ENCODE data around the gene KCNH4. TPM values are rescaled to one million over a fixed set of nuclear protein-coding genes. Genes with fewer than 3 reads are reported as not detected.

Gene KCNH4
- total RNA-seq, 1 donor from 2014 or later = not detected

DNA sequence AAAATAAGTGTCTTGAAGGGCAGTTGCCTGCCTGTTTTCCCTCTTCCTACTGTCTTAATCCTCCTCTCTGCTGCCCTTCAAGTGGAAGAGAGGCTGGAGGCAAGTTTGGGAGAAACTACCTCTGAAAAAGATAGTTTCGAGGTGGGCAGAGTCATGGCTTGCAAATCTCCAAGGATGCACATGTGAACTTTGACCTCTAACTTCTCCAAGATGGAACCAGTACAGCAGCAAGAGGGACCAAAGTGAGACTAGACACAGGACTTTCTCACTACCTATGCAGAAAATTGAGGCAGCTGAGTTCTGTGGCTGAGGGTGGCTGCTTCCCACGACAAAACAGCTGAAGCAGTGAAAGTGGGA lies 887 bp upstream of the KCNH4 start:
- H3K4me3 ChIP-seq (ENCODE audit: low read depth, low read length) = no peak overlapping the region
- no peak for DNase-seq (ENCODE audit: low read depth)
- TF ChIP-seq, protein P1, sequence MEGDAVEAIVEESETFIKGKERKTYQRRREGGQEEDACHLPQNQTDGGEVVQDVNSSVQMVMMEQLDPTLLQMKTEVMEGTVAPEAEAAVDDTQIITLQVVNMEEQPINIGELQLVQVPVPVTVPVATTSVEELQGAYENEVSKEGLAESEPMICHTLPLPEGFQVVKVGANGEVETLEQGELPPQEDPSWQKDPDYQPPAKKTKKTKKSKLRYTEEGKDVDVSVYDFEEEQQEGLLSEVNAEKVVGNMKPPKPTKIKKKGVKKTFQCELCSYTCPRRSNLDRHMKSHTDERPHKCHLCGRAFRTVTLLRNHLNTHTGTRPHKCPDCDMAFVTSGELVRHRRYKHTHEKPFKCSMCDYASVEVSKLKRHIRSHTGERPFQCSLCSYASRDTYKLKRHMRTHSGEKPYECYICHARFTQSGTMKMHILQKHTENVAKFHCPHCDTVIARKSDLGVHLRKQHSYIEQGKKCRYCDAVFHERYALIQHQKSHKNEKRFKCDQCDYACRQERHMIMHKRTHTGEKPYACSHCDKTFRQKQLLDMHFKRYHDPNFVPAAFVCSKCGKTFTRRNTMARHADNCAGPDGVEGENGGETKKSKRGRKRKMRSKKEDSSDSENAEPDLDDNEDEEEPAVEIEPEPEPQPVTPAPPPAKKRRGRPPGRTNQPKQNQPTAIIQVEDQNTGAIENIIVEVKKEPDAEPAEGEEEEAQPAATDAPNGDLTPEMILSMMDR (conservative IDR thresholded peaks at IDR 0.05; ENCODE audit: low read depth, low read length) = no peak

DNA sequence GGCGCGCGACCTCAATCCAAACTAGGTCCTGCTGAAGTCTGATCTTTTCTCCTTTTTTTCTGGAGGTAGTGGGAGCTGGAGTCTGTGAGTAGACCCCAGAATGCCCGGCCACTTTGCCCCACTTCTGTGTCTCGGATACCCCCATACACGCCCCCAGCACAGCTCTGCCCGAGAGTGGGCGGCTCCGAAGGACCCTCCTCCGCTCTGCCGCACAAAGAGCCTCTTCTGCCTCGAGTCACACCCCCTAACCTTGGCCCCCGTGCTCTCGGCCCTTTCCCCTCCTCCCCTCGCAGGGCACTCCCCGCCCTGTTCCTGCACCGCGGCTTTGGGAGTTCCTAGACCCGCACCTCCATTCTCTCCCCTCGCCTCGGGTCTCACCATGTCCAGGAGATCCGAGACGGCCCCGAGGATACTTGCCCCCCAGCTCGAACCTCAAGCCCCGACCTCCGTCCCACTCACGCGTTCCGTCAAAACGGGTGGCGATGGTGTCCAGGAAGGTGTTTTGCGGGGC lies 476 bp downstream of the KCNH4 start:
- no peak for DNase-seq (ENCODE audit: low read depth)
- TF ChIP-seq, protein P1 (conservative IDR thresholded peaks at IDR 0.05; ENCODE audit: low read depth, low read length) = no peak
- H3K4me3 ChIP-seq (ENCODE audit: low read depth, low read length) = peak overlapping the region; percentile 39

DNA sequence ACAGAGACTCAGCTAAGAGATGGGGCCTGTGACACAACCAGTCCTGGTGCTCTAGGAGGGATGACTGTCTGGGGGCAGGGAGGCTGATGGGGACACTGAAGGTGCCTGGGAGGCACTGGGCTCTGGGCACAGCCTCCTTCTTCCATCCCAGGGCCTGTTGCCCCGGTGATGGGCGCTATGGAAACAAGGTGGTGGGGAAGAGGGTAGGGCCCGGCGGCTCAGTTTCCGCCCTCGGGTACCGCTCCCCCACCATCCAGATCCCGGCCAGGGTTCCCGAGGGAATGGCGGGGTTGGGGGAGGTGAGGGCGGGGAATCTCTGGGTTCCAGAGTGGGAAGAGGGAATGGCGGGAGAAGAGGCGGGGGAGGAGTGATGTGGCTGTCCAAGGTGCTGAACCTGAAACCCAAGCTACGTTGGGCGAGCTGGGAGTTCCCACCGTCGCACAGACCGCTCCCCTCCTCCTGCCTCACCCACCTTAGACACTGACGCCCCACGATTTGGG lies 981 bp downstream of the KCNH4 start:
- TF ChIP-seq, protein P1 (conservative IDR thresholded peaks at IDR 0.05; ENCODE audit: low read depth, low read length) = no peak
- H3K4me3 ChIP-seq (ENCODE audit: low read depth, low read length) = no peak overlapping the region
- DNase-seq (ENCODE audit: low read depth) = no peak

DNA sequence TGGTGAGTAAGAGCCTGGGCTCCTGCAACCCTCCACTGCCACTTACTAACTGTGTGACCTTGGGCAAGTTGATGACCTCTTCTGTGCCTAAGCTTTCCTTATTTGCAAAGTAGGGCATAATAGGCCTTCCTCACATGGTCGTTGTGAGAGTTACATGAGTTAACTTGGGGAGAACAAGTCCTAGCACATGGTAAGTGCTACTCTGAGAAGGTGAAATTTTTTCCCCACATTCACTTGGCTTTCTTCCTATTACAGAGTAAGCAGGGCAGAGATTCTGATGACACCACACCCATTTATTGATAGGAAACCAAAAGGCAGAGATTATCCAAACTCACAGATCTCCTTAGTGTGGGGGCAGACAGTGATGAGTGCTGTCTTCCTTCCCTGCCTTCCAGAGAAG lies 1.6 kb downstream of the KCNH4 start:
- no peak overlapping the region for H3K4me3 ChIP-seq (ENCODE audit: low read depth, low read length)
- TF ChIP-seq, protein P1 (conservative IDR thresholded peaks at IDR 0.05; ENCODE audit: low read depth, low read length) = no peak
- no peak for DNase-seq (ENCODE audit: low read depth)

DNA sequence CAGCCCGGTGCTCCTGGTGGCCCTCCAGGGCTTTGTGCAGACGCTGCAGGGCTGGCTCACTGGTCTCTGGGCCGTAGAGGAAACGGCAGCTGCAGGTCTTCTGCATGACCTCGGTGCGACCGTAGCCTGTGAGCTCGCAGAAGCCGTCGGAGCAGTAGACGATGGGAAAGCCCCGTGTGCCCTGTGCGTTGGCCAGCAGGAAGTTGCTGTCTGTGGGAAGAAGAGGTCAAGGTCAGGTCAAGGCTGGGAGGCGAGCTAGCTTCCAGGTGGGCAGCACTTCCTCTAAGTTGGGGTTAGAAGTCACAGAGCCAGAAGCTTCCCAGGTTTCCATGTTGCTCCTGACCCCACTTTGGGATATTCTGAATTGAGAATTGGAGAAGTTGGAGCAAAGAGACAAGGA lies 2.1 kb downstream of the KCNH4 start:
- TF ChIP-seq, protein P1 (conservative IDR thresholded peaks at IDR 0.05; ENCODE audit: low read depth, low read length) = no peak
- no peak for DNase-seq (ENCODE audit: low read depth)
- no peak overlapping the region for H3K4me3 ChIP-seq (ENCODE audit: low read depth, low read length)

DNA sequence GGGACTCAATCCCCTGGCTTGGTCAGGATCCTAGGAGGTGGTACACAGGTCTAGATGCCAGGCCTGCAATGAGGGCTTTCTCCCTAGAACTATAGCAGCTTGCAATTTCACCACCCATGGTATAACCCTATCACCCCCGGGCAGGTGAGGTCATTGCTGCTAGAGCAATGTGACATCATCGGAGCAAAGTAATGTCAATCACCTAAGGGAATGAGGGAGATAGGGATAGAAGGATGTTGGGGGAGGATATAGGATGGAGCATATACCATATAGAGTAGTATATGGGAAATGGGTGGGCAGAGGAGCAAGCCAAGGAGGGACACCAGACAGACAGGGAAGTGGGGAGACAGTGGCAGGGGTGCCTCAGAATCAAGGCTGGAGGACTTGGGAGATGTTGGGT lies 3.3 kb downstream of the KCNH4 start:
- TF ChIP-seq, protein P1 (conservative IDR thresholded peaks at IDR 0.05; ENCODE audit: low read depth, low read length) = no peak

DNA sequence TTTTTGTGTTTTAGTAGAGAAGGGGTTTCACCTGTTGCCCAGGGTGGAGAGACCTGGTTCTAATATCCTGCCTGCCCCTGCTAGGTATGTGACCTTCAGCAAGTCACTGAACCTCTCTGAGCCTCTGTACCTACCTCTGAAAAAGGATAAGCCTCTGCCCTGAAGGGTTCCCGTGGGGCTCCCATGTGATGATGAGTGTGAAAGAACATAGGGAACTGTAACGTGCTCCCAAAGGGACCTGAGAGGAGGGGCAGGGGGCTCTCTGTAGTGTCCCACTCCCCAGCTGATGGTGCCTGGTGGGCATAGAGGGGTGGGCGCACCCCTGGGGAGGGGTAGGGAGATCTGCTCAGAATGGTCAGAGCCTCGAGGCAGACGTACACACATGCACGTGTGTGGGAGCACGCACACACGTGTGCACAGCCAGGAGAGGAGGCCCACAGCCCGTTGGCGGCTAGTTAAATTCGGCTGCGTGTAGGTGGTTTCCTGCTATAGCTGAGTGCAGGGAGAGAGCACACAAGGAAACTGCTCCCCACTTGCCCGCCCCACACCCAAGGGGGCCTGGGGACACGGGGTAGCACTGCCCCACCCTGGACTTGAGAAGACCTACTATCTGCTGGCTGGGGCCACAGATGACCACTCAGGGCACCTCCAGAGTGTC lies 6.7 kb downstream of the KCNH4 start:
- H3K4me3 ChIP-seq (ENCODE audit: low read depth, low read length) = no peak overlapping the region
- TF ChIP-seq, protein P1 (conservative IDR thresholded peaks at IDR 0.05; ENCODE audit: low read depth, low read length) = no peak
- DNase-seq (ENCODE audit: low read depth) = no peak

More for the DNA sequence above, 3.3 kb downstream of the KCNH4 start:
- H3K4me3 ChIP-seq (ENCODE audit: low read depth, low read length) = no peak overlapping the region
- DNase-seq (ENCODE audit: low read depth) = no peak

All from epithelial cell of proximal tubule (primary cell).